ENCODE measurements around the gene LRRN4.

The LRRN4 gene

GRCh38 chr20:6067763-6068318 is 14.0 kb upstream of the LRRN4 start:
- TF ChIP-seq PATZ1 (CRISPR knock-in tag; IDR thresholded peaks at IDR 0.05; ENCODE audit: borderline replicate concordance) (no peak), ESRRG (CRISPR knock-in tag; IDR thresholded peaks at IDR 0.05) (no peak), ZNF70 (CRISPR knock-in tag; IDR thresholded peaks at IDR 0.05) (no peak), OSR1 (CRISPR knock-in tag; IDR thresholded peaks at IDR 0.05) (no peak)
- ATAC-seq = no peak

- no peak for ATAC-seq
- TF ChIP-seq PATZ1 (CRISPR knock-in tag; IDR thresholded peaks at IDR 0.05; ENCODE audit: borderline replicate concordance) = no peak
These were observed 12.7 kb upstream of the LRRN4 start for GRCh38 chr20:6066582-6066981.

GRCh38 chr20:6061544-6061943 is 7.7 kb upstream of the LRRN4 start:
- TF ChIP-seq ISL1 (CRISPR knock-in tag; IDR thresholded peaks at IDR 0.05) (no peak), CSDC2 (CRISPR knock-in tag; IDR thresholded peaks at IDR 0.05) (no peak), CREB5 (CRISPR knock-in tag; IDR thresholded peaks at IDR 0.05; ENCODE audit: low read depth) (no peak), RARB (CRISPR knock-in tag; IDR thresholded peaks at IDR 0.05) (no peak), ZFP3 (CRISPR knock-in tag; IDR thresholded peaks at IDR 0.05) (no peak)
- no peak for ATAC-seq

GRCh38 chr20:6060213-6060612 is 6.4 kb upstream of the LRRN4 start:
- TF ChIP-seq RARB (CRISPR knock-in tag; IDR thresholded peaks at IDR 0.05) (no peak), PPARA (CRISPR knock-in tag; IDR thresholded peaks at IDR 0.05; ENCODE audit: borderline replicate concordance) (no peak), CSRNP3 (CRISPR knock-in tag; IDR thresholded peaks at IDR 0.05) (no peak), PATZ1 (CRISPR knock-in tag; IDR thresholded peaks at IDR 0.05; ENCODE audit: borderline replicate concordance) (no peak), ISL1 (CRISPR knock-in tag; IDR thresholded peaks at IDR 0.05) (no peak), TOX (CRISPR knock-in tag; IDR thresholded peaks at IDR 0.05; ENCODE audit: borderline replicate concordance) (no peak), CSDC2 (CRISPR knock-in tag; IDR thresholded peaks at IDR 0.05) (no peak), ZFP3 (CRISPR knock-in tag; IDR thresholded peaks at IDR 0.05) (no peak), TCF4 (CRISPR knock-in tag; IDR thresholded peaks at IDR 0.05; ENCODE audit: borderline replicate concordance) (no peak)
- no peak for ATAC-seq

DNA sequence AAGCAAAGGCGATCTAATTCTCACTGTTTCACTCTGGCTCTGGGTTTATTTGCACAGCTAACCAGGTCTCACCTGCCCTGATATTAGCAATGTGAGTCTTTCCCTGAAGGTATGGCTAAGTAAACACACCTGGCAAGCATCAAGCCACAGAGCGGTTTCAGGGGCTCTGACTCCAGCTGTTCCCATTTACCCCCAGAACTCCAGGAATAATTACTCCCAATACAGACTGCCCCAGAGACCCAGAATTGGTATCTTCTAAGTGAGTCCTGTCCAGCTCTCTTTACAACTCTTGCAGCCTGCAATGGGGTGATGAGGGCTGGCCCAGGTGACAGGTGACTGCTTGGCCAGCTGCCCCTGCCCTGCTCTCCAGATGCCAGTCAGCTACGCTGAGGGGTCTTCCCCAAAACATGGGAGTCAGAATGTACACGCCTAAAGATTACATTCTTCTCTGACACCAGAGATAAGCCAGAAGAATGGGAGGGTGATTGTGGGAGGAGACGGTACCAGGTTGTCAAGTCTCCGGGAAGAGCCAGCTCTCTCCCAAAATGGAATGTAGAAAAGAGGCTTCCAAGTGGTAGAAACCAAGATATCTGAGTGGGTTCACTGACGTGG is 4.9 kb upstream of the LRRN4 start:
- no peak for ATAC-seq
- no peak for TF ChIP-seq GLIS3 (CRISPR knock-in tag; IDR thresholded peaks at IDR 0.05)
- TF ChIP-seq TSHZ2 (CRISPR knock-in tag; IDR thresholded peaks at IDR 0.05) = no peak
- no peak for TF ChIP-seq ZC3H10 (CRISPR knock-in tag; IDR thresholded peaks at IDR 0.05)
- TF ChIP-seq ARNTL (CRISPR knock-in tag; IDR thresholded peaks at IDR 0.05; ENCODE audit: borderline replicate concordance, low read depth) = no peak
- TF ChIP-seq TOX (CRISPR knock-in tag; IDR thresholded peaks at IDR 0.05; ENCODE audit: borderline replicate concordance) = no peak
- no peak for TF ChIP-seq CSDC2 (CRISPR knock-in tag; IDR thresholded peaks at IDR 0.05)
- TF ChIP-seq, protein P1, sequence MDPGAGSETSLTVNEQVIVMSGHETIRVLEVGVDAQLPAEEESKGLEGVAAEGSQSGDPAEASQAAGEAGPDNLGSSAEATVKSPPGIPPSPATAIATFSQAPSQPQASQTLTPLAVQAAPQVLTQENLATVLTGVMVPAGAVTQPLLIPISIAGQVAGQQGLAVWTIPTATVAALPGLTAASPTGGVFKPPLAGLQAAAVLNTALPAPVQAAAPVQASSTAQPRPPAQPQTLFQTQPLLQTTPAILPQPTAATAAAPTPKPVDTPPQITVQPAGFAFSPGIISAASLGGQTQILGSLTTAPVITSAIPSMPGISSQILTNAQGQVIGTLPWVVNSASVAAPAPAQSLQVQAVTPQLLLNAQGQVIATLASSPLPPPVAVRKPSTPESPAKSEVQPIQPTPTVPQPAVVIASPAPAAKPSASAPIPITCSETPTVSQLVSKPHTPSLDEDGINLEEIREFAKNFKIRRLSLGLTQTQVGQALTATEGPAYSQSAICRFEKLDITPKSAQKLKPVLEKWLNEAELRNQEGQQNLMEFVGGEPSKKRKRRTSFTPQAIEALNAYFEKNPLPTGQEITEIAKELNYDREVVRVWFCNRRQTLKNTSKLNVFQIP (CRISPR knock-in tag; IDR thresholded peaks at IDR 0.05; ENCODE audit: borderline replicate concordance, low read depth) = no peak
- no peak for TF ChIP-seq ZFP3 (CRISPR knock-in tag; IDR thresholded peaks at IDR 0.05)
- TF ChIP-seq ZNF70 (CRISPR knock-in tag; IDR thresholded peaks at IDR 0.05) = no peak
- TF ChIP-seq SNAI2 (CRISPR knock-in tag; IDR thresholded peaks at IDR 0.05) = no peak
- no peak for TF ChIP-seq ZNF8 (CRISPR knock-in tag; IDR thresholded peaks at IDR 0.05)
- no peak for TF ChIP-seq ESRRG (CRISPR knock-in tag; IDR thresholded peaks at IDR 0.05)
- no peak for TF ChIP-seq TCF4 (CRISPR knock-in tag; IDR thresholded peaks at IDR 0.05; ENCODE audit: borderline replicate concordance)
